NCI-H2196 (cell line): ENCODE results near the gene NCAM2.

ENCODE experiments used
- DNase-seq: peaks from one replicate; lab custom pipeline; 2025; ENCODE audit not compliant: unreplicated experiment; lab: John Stamatoyannopoulos, UW

Gene NCAM2

GRCh38 chr21:20997636-20998455 is at the start of gene NCAM2:
Gene NCAM2 (plus strand): TSS chr21:20998409.
- DNase-seq = peak; percentile 52

GRCh38 chr21:20949884-20950283 is 48.3 kb upstream of the NCAM2 start:
- no peak for DNase-seq

- no peak for DNase-seq
These were observed 32.4 kb upstream of the NCAM2 start for GRCh38 chr21:20965816-20966215.

- DNase-seq = no peak
These were observed 29.8 kb upstream of the NCAM2 start for GRCh38 chr21:20968391-20968790.

GRCh38 chr21:20970691-20971090 is 27.5 kb upstream of the NCAM2 start:
- no peak for DNase-seq

- peak; percentile 34 for DNase-seq
These were observed 26.8 kb upstream of the NCAM2 start for GRCh38 chr21:20971296-20971921.

- no peak for DNase-seq
These were observed 3.4 kb upstream of the NCAM2 start for GRCh38 chr21:20994790-20995189.

GRCh38 chr21:20996421-20997310 is 1.5 kb upstream of the NCAM2 start:
- no peak for DNase-seq

GRCh38 chr21:20997311-20997635 is 936 bp upstream of the NCAM2 start:
- DNase-seq = no peak

- DNase-seq = peak; percentile 30
These were observed 214 bp downstream of the NCAM2 start for GRCh38 chr21:20998456-20998789.

- DNase-seq = no peak
These were observed 677 bp downstream of the NCAM2 start for GRCh38 chr21:20998886-20999285.

GRCh38 chr21:20999659-21000058 is 1.4 kb downstream of the NCAM2 start:
- peak; percentile 26 for DNase-seq

GRCh38 chr21:21000591-21001175 is 2.5 kb downstream of the NCAM2 start:
- no peak for DNase-seq

- no peak for DNase-seq
These were observed 3.4 kb downstream of the NCAM2 start for GRCh38 chr21:21001591-21002100.

GRCh38 chr21:21002153-21002552 is 3.9 kb downstream of the NCAM2 start:
- no peak for DNase-seq

- DNase-seq = peak; percentile 60
These were observed 5.5 kb downstream of the NCAM2 start for GRCh38 chr21:21003701-21004100.

- no peak for DNase-seq
These were observed 9.4 kb downstream of the NCAM2 start for GRCh38 chr21:21007606-21008005.

- DNase-seq = no peak
These were observed 12.0 kb downstream of the NCAM2 start for GRCh38 chr21:21010228-21010627.

- DNase-seq = no peak
These were observed 12.5 kb downstream of the NCAM2 start for GRCh38 chr21:21010698-21011097.

- no peak for DNase-seq
These were observed 20.6 kb downstream of the NCAM2 start for GRCh38 chr21:21018821-21019220.

GRCh38 chr21:21019681-21020080 is 21.5 kb downstream of the NCAM2 start:
- DNase-seq = no peak
